HCT116 (cell line): Measurements from ENCODE around the gene ZNF606. TPM values are rescaled to one million over a fixed set of nuclear protein-coding genes. Genes with fewer than 3 reads are reported as not detected.

Source experiments
- ATAC-seq: fragments of 200-7000 bp; cut with Tn5 transposase; 2 replicates; pipeline ENCODE4 v1.9.1; 2020; ENCODE audit warnings: mild to moderate bottlenecking, moderate library complexity
- BruUV-seq: library from RNA; stranded (reverse); fragments of 400-500 nt; replicated peaks from 2 replicates; lab custom pipeline; 2021; lab: Mats Ljungman, UMichigan
- CTCF ChIA-PET: fragments of 300-600 bp; sonication (Branson Sonifier 250); formaldehyde crosslinking; loops from one replicate; lab custom pipeline; 2021; ENCODE audit warnings: antibody characterized with exemption; lab: Charles Lee
- POLR2A ChIA-PET: fragments of 300-600, 350-600 bp; sonication (Branson Sonifier 250); formaldehyde crosslinking; loops from one replicate; lab custom pipeline; 2021; ENCODE audit warnings: antibody characterized with exemption; lab: Charles Lee
- RAD21 ChIA-PET, 2 experiments: fragments of 300-600 bp; sonication (Branson Sonifier 250); formaldehyde crosslinking; loops; one replicate each; lab custom pipeline; 2023; ENCODE audit warnings: low total read pairs in 2 of 2; ENCODE audit not compliant: uncharacterized antibody in 2 of 2, unreplicated experiment in 2 of 2, low non-redundant PET in 1 of 2; lab: Charles Lee
- DNase-seq: peaks from one replicate; pipeline ENCODE4 v3.0.0-alpha.2; 2010; ENCODE audit warnings: low read depth, low spot score
- H2AFZ ChIP-seq: fragments of 200-600 bp; shearing (Covaris generic), sonication (generic); 2 replicates; pipeline ENCODE4 v1.6.1; 2017; ENCODE audit warnings: low read depth, mixed run types, mixed read lengths, antibody characterized with exemption, low read length; ENCODE audit not compliant: poor library complexity, severe bottlenecking
- H3K27ac ChIP-seq: 2 replicates; pipeline ENCODE4 v1.5.1; 2012; ENCODE audit warnings: low read depth, low read length
- H3K27me3 ChIP-seq: fragments of 200-600 bp; sonication (generic); 2 replicates; pipeline ENCODE4 v1.6.1; 2016; ENCODE audit warnings: mixed run types, low read length, mixed read lengths; ENCODE audit not compliant: insufficient read depth
- H3K36me3 ChIP-seq, 2 experiments: fragments of 200-500 bp in 1 of 2; fragments of 200-600 bp in 1 of 2; sonication (Bioruptor generic) in 1 of 2; sonication (generic) in 1 of 2; 2 replicates each; pipeline versions ENCODE4 v1.5.1 to v1.6.1; 2014 to 2016; ENCODE audit warnings: low read length in 2 of 2, inconsistent platforms in 1 of 2, mixed read lengths in 1 of 2, mixed run types in 1 of 2; ENCODE audit not compliant: insufficient read depth in 2 of 2, control insufficient read depth in 1 of 2
- H3K4me1 ChIP-seq, 2 experiments: fragments of 200-600 bp in 1 of 2; sonication (generic) in 1 of 2; 2 replicates each; pipeline versions ENCODE4 v1.5.1 to v1.6.1; 2012 to 2017; ENCODE audit warnings: low read length in 2 of 2, inconsistent platforms in 1 of 2, mild to moderate bottlenecking in 1 of 2, mixed read lengths in 1 of 2, mixed run types in 1 of 2, moderate library complexity in 1 of 2; ENCODE audit not compliant: insufficient read depth in 2 of 2, control insufficient read depth in 1 of 2
- H3K4me2 ChIP-seq: fragments of 200-600 bp; sonication (generic); 2 replicates; pipeline ENCODE4 v1.6.1; 2017; ENCODE audit warnings: mixed run types, low read length, mixed read lengths
- H3K4me3 ChIP-seq, 2 experiments: fragments of 200-600 bp in 1 of 2; sonication (generic) in 1 of 2; replicated peaks in 1 of 2; 2 replicates each; pipeline ENCODE4 v1.5.1; 2011 to 2016; ENCODE audit warnings: low read length in 2 of 2, control low read depth in 1 of 2, low read depth in 1 of 2, mild to moderate bottlenecking in 1 of 2, mixed read lengths in 1 of 2, mixed run types in 1 of 2
- H3K79me2 ChIP-seq: fragments of 200-600 bp; sonication (generic); 2 replicates; pipeline ENCODE4 v1.6.1; 2017; ENCODE audit warnings: mild to moderate bottlenecking, mixed run types, low read length, moderate library complexity, mixed read lengths; ENCODE audit not compliant: insufficient read depth
- H3K9ac ChIP-seq: fragments of 200-600 bp; sonication (generic); 2 replicates; pipeline ENCODE4 v1.6.1; 2016; ENCODE audit warnings: low read length, mixed read lengths
- H3K9me2 ChIP-seq: fragments of 200-600 bp; sonication (generic), shearing (Covaris generic); 2 replicates; pipeline ENCODE4 v1.6.1; 2017; ENCODE audit warnings: mixed run types, mild to moderate bottlenecking, moderate library complexity; ENCODE audit not compliant: insufficient read depth
- H3K9me3 ChIP-seq, 2 experiments: fragments of 200-500 bp in 1 of 2; fragments of 200-600 bp in 1 of 2; sonication (Bioruptor generic) in 1 of 2; sonication (generic) in 1 of 2; 2 replicates each; pipeline ENCODE4 v1.6.1; 2014 to 2017; ENCODE audit warnings: low read length in 2 of 2, mixed read lengths in 2 of 2, inconsistent platforms in 1 of 2, low read depth in 1 of 2, mild to moderate bottlenecking in 1 of 2, mixed run types in 1 of 2, moderate library complexity in 1 of 2; ENCODE audit not compliant: control insufficient read depth in 1 of 2, insufficient read depth in 1 of 2
- H4K20me1 ChIP-seq: fragments of 200-600 bp; sonication (generic), shearing (Covaris generic); 2 replicates; pipeline ENCODE4 v1.6.1; 2017; ENCODE audit warnings: mixed run types, mild to moderate bottlenecking, moderate library complexity; ENCODE audit not compliant: insufficient read depth
- CEBPB ChIP-seq: IDR thresholded peaks from 2 replicates; pipeline ENCODE4 v1.6.1; 2012; ENCODE audit warnings: low read depth
- EGR1 ChIP-seq: IDR thresholded peaks from 2 replicates; pipeline ENCODE4 v1.6.1; 2012; ENCODE audit warnings: low read depth
- ELF1 ChIP-seq: IDR thresholded peaks from 2 replicates; pipeline ENCODE4 v1.6.1; 2012; ENCODE audit warnings: low read depth, borderline replicate concordance
- EZH2 ChIP-seq: fragments of 200-600 bp; sonication (generic); IDR thresholded peaks from 2 replicates; pipeline ENCODE4 v1.6.1; 2017; ENCODE audit warnings: antibody characterized with exemption, mixed run types
- EZH2phosphoT487 ChIP-seq: fragments of 200-600 bp; IDR thresholded peaks from 2 replicates; pipeline ENCODE4 v1.6.1; 2018; ENCODE audit warnings: antibody characterized with exemption, borderline replicate concordance
- FOSL1 ChIP-seq: IDR thresholded peaks from 2 replicates; pipeline ENCODE4 v1.6.1; 2012; ENCODE audit warnings: low read depth
- JUND ChIP-seq: IDR thresholded peaks from 2 replicates; pipeline ENCODE4 v1.6.1; 2012
- POLR2A ChIP-seq: IDR thresholded peaks from 2 replicates; pipeline ENCODE4 v1.7.0; 2011; ENCODE audit warnings: borderline replicate concordance; ENCODE audit not compliant: insufficient read depth, insufficient read length; ENCODE audit errors: extremely low read depth
- RAD21 ChIP-seq: IDR thresholded peaks from 2 replicates; pipeline ENCODE4 v1.6.1; 2012; ENCODE audit warnings: low read depth, mild to moderate bottlenecking
- SIN3A ChIP-seq: IDR thresholded peaks from 2 replicates; pipeline ENCODE4 v1.6.1; 2012; ENCODE audit warnings: low read depth
- SP1 ChIP-seq: IDR thresholded peaks from 2 replicates; pipeline ENCODE4 v1.6.1; 2012; ENCODE audit warnings: low read depth
- SRF ChIP-seq: IDR thresholded peaks from 2 replicates; pipeline ENCODE4 v1.6.1; 2012; ENCODE audit warnings: low read depth
- TCF7L2 ChIP-seq: IDR thresholded peaks from 2 replicates; pipeline ENCODE4 v1.7.0; 2011; ENCODE audit warnings: borderline replicate concordance, inconsistent platforms; ENCODE audit not compliant: insufficient read depth, insufficient read length; ENCODE audit errors: extremely low read depth
- ZFX ChIP-seq: fragments of 450-650 bp; IDR thresholded peaks from 2 replicates; pipeline ENCODE4 v1.6.1; 2017
- ZNF274 ChIP-seq: fragments of 200-500 bp; sonication (Bioruptor generic); IDR thresholded peaks from 2 replicates; pipeline ENCODE4 v1.6.1; 2014; ENCODE audit warnings: mild to moderate bottlenecking, low read depth, low read length, inconsistent platforms
- intact Hi-C: fragments of 100-400 bp; cut with micrococcal nuclease; formaldehyde crosslinking; loops from 2 replicates; pipeline ENCODE4 v1.10.0; 2022
- total RNA-seq: library from RNA; stranded (reverse); gene quantifications from one replicate; pipeline ENCODE4 v1.2.1, GENCODE V29; 2021; ENCODE audit not compliant: unreplicated experiment
- TF ChIP-seq, protein P1 (sequence below): IDR thresholded peaks from 2 replicates; pipeline ENCODE4 v1.6.1; 2012
- TF ChIP-seq, protein P2 (sequence below): IDR thresholded peaks from 2 replicates; pipeline ENCODE4 v1.6.1; 2012; ENCODE audit warnings: low read depth
- TF ChIP-seq, protein P3 (sequence below), 3 experiments: fragments of 200-600 bp in 1 of 3; sonication (generic) in 1 of 3; IDR thresholded peaks in 2 of 3; conservative IDR thresholded peaks in 1 of 3; 2 replicates each; pipeline ENCODE4 v1.5.1; 2012 to 2017; ENCODE audit warnings: low read depth in 2 of 3, low read length in 2 of 3, antibody characterized with exemption in 1 of 3, borderline replicate concordance in 1 of 3, control low read depth in 1 of 3, mild to moderate bottlenecking in 1 of 3, mixed read lengths in 1 of 3, mixed run types in 1 of 3, moderate library complexity in 1 of 3; ENCODE audit not compliant: insufficient read depth in 1 of 3

ZNF606 gene
- total RNA-seq, 1 experiment from 2014 or later, result 0.05 TPM

DNA sequence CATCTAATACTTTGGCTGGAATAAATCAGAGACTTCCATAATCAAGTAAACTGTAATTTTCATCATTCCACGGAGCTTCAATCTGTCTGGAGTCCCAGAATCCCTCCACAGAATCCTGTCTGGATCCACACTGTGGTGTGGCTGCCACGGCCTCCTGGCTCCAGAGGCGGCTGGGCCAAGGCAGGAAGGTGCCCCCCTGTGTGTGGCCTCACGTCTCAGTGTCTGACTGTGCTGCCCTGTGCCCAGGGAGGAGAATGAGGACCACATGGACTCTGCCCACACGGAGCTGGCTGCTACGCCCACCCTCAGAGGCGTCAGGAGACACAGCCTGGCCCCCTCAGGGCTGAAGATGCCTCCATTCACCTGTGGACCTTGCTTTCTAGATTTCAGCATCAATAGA is 44.2 kb upstream of the ZNF606 start:
- no peaks in the 10 kb centered on the region for H3K79me2 ChIP-seq
- ChIA-PET CTCF (no interaction called here), RAD21 (no interaction called here), POLR2A (no interaction called here)
- intact Hi-C loops, result no loop called here
- no peaks in the 10 kb centered on the region for H3K27me3 ChIP-seq
- H2AFZ ChIP-seq, result no peak overlapping the region
- no peak for ATAC-seq
- H3K9me3 ChIP-seq, result peaks cover 0 to 21% of the 10 kb centered on the region in 2 experiments; a peak in 2 of 4 replicates
- no peaks in the 10 kb centered on the region for H3K36me3 ChIP-seq
- H3K27ac ChIP-seq, result no peak overlapping the region
- TF ChIP-seq ZFX (no peak), POLR2A (no peak), FOSL1 (no peak), ELF1 (no peak), CEBPB (no peak), EZH2phosphoT487 (no peak), EGR1 (no peak), TCF7L2 (no peak), SP1 (no peak)
- TF ChIP-seq, protein P1, sequence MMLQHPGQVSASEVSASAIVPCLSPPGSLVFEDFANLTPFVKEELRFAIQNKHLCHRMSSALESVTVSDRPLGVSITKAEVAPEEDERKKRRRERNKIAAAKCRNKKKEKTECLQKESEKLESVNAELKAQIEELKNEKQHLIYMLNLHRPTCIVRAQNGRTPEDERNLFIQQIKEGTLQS, result no peak
- no peak overlapping the region for H3K4me2 ChIP-seq
- no peak overlapping the region for H3K4me3 ChIP-seq
- no TSS peak for BruUV-seq
- no peaks in the 10 kb centered on the region for H3K9me2 ChIP-seq
- no peaks in the 10 kb centered on the region for H3K4me1 ChIP-seq
- H3K9ac ChIP-seq, result no peak overlapping the region
- no peaks in the 10 kb centered on the region for H4K20me1 ChIP-seq
- no peak for DNase-seq

DNA sequence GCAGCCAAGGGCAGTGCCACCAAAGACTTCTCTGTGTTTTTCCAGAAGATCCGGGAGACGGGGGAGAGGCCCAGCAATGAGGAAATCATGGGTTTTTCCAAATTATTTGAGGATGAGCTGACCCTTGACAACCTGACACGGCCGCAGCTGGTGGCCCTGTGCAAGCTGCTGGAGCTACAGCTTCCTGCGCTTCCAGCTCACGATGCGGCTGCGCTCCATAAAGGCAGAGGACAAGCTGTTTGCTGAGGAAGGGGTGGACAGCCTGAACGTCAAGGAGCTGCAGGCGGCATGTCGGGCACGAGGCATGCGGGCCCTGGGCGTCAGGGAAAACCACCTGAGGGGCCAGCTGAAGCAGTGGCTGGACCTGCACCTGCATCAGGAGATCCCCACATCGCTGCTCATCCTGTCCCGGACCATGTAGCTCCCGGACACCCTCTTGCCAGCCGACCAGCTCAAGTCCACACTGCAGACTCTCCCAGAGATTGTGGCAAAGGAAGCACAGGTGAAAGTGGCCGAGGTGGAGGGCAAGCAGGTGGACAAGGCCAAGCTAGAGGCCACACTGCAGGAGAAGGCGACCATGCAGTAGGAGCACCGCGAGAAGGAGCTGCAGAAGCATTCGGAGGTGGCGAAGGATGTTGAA is 42.9 kb upstream of the ZNF606 start:
- no peak for ATAC-seq
- POLR2A ChIA-PET, result no interaction called here
- peaks cover 0 to 17% of the 10 kb centered on the region in 2 experiments; a peak in 2 of 4 replicates for H3K9me3 ChIP-seq
- TF ChIP-seq EZH2 (no peak), RAD21 (no peak), FOSL1 (no peak), JUND (no peak), ZNF274 (no peak), SIN3A (no peak), SRF (no peak), EGR1 (no peak), SP1 (no peak)
- TF ChIP-seq, protein P2, sequence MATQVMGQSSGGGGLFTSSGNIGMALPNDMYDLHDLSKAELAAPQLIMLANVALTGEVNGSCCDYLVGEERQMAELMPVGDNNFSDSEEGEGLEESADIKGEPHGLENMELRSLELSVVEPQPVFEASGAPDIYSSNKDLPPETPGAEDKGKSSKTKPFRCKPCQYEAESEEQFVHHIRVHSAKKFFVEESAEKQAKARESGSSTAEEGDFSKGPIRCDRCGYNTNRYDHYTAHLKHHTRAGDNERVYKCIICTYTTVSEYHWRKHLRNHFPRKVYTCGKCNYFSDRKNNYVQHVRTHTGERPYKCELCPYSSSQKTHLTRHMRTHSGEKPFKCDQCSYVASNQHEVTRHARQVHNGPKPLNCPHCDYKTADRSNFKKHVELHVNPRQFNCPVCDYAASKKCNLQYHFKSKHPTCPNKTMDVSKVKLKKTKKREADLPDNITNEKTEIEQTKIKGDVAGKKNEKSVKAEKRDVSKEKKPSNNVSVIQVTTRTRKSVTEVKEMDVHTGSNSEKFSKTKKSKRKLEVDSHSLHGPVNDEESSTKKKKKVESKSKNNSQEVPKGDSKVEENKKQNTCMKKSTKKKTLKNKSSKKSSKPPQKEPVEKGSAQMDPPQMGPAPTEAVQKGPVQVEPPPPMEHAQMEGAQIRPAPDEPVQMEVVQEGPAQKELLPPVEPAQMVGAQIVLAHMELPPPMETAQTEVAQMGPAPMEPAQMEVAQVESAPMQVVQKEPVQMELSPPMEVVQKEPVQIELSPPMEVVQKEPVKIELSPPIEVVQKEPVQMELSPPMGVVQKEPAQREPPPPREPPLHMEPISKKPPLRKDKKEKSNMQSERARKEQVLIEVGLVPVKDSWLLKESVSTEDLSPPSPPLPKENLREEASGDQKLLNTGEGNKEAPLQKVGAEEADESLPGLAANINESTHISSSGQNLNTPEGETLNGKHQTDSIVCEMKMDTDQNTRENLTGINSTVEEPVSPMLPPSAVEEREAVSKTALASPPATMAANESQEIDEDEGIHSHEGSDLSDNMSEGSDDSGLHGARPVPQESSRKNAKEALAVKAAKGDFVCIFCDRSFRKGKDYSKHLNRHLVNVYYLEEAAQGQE, result no peak
- TF ChIP-seq, protein P3, sequence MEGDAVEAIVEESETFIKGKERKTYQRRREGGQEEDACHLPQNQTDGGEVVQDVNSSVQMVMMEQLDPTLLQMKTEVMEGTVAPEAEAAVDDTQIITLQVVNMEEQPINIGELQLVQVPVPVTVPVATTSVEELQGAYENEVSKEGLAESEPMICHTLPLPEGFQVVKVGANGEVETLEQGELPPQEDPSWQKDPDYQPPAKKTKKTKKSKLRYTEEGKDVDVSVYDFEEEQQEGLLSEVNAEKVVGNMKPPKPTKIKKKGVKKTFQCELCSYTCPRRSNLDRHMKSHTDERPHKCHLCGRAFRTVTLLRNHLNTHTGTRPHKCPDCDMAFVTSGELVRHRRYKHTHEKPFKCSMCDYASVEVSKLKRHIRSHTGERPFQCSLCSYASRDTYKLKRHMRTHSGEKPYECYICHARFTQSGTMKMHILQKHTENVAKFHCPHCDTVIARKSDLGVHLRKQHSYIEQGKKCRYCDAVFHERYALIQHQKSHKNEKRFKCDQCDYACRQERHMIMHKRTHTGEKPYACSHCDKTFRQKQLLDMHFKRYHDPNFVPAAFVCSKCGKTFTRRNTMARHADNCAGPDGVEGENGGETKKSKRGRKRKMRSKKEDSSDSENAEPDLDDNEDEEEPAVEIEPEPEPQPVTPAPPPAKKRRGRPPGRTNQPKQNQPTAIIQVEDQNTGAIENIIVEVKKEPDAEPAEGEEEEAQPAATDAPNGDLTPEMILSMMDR (IDR thresholded peaks at IDR 0.05 in 2 of 3, conservative IDR thresholded peaks at IDR 0.05 in 1 of 3; ENCODE audit: borderline replicate concordance in 1 of 3, insufficient read depth in 1 of 3, low read depth in 2 of 3, low read length in 2 of 3), result no peak

More for the DNA sequence above, 42.9 kb upstream of the ZNF606 start:
- DNase-seq, result no peak
- no peaks in the 10 kb centered on the region for H3K4me1 ChIP-seq
- no TSS peak for BruUV-seq
- no peak overlapping the region for H2AFZ ChIP-seq
- H3K4me2 ChIP-seq, result no peak overlapping the region
- no peaks in the 10 kb centered on the region for H3K36me3 ChIP-seq
- intact Hi-C loops, result no loop called here
- no peaks in the 10 kb centered on the region for H3K9me2 ChIP-seq
- no peaks in the 10 kb centered on the region for H3K27me3 ChIP-seq
- H3K79me2 ChIP-seq, result no peaks in the 10 kb centered on the region
- no peak overlapping the region for H3K9ac ChIP-seq
- CTCF ChIA-PET, result no interaction called here
- RAD21 ChIA-PET, result no interaction called here
- H3K27ac ChIP-seq, result no peak overlapping the region
- no peak overlapping the region for H3K4me3 ChIP-seq
- no peaks in the 10 kb centered on the region for H4K20me1 ChIP-seq
